Smooth muscle cell (in vitro differentiated cells): ENCODE data around the gene CCDC177. TPM values are rescaled to one million over a fixed set of nuclear protein-coding genes. Genes with fewer than 3 reads are reported as not detected.
A peak's percentile ranks its signal among the peaks of the same experiment; 100 is the strongest.

Experiments
- DNase-seq: peaks from one replicate; lab custom pipeline; 2025; ENCODE audit not compliant: unreplicated experiment; lab: John Stamatoyannopoulos, UW
- H2AFZ ChIP-seq: fragments of 200-600 bp; sonication (generic); 2 replicates; pipeline ENCODE4 v1.6.0; 2016; ENCODE audit warnings: antibody characterized with exemption, low read depth, mild to moderate bottlenecking
- H3F3A ChIP-seq: fragments of 200-600 bp; sonication (generic); 2 replicates; pipeline ENCODE4 v1.6.0; 2017; ENCODE audit warnings: antibody characterized with exemption, low read depth
- H3K27ac ChIP-seq: fragments of 200-600 bp; sonication (generic); 2 replicates; pipeline ENCODE4 v1.5.1; 2016; ENCODE audit warnings: low read depth, mild to moderate bottlenecking
- H3K27me3 ChIP-seq: fragments of 200-600 bp; sonication (generic); 2 replicates; pipeline ENCODE4 v1.6.1; 2016; ENCODE audit warnings: low read depth, mild to moderate bottlenecking
- H3K36me3 ChIP-seq: fragments of 200-600 bp; sonication (generic); 2 replicates; pipeline ENCODE4 v1.5.1; 2016; ENCODE audit warnings: low read depth
- H3K4me1 ChIP-seq: fragments of 200-600 bp; sonication (generic); 2 replicates; pipeline ENCODE4 v1.5.1; 2016; ENCODE audit warnings: low read depth
- H3K4me2 ChIP-seq: fragments of 200-600 bp; sonication (generic); 2 replicates; pipeline ENCODE4 v1.6.0; 2016; ENCODE audit warnings: mild to moderate bottlenecking
- H3K4me3 ChIP-seq: fragments of 200-600 bp; sonication (generic); 2 replicates; pipeline ENCODE4 v1.5.1; 2016; ENCODE audit warnings: mild to moderate bottlenecking
- H3K79me2 ChIP-seq: fragments of 200-600 bp; sonication (generic); 2 replicates; pipeline ENCODE4 v1.6.0; 2016; ENCODE audit warnings: low read depth, mild to moderate bottlenecking
- H3K9ac ChIP-seq: fragments of 200-600 bp; sonication (generic); 2 replicates; pipeline ENCODE4 v1.6.0; 2016; ENCODE audit warnings: low read depth
- H3K9me3 ChIP-seq: fragments of 200-600 bp; sonication (generic); replicated peaks from 2 replicates; pipeline ENCODE4 v1.5.1; 2016; ENCODE audit warnings: low read depth
- H4K20me1 ChIP-seq: fragments of 200-600 bp; sonication (generic); 2 replicates; pipeline ENCODE4 v1.6.0; 2016; ENCODE audit warnings: low read depth
- WGBS: methylation state at CpG from one replicate; pipeline ENCODE4 v1.1.7; 2016; ENCODE audit warnings: low lambda C conversion rate; 5-methylcytosine and 5-hydroxymethylcytosine counted together
- polyA plus RNA-seq: library from polyadenylated mRNA; unstranded; fragments of >200 nt; fragmentation: Nextera tagmentation; extraction: Ambion mirVana; gene quantifications from 2 replicates; pipeline ENCODE4 v1.2.1, GENCODE V29; 2016
- total RNA-seq: library from RNA; depleted of rRNA; stranded (reverse); fragments of >200 nt; gene quantifications from 2 replicates; pipeline ENCODE4 v1.2.3, GENCODE V29; 2014
- TF ChIP-seq, protein P1 (sequence below): fragments of 200-600 bp; sonication (generic); IDR thresholded peaks from 2 replicates; pipeline ENCODE4 v1.5.1; 2017; ENCODE audit warnings: borderline replicate concordance, mild to moderate bottlenecking, antibody characterized with exemption; ENCODE audit not compliant: insufficient read depth, poor library complexity, severe bottlenecking

The CCDC177 gene
- total and polyA plus RNA-seq, 2 experiments from 2014 or later: not detected

DNA sequence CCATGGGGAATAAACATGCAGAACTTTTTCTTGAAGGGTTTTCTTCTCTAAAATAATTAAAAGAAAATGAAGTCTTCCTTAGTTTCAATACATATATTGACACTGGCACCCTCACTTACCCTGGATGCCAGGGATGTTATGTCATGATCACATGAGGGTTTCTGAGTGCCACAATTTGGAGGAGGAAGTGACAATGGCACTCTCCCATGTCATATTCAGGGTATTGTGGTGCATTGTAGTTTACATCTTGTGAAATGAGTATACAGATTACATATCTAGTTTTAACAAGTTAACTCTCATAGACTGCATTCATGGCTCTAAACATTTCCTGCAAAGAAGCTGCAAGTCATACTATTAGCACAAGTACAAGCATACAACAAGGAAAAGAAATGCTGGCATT lies 37.7 kb downstream of the CCDC177 start:
- Histone ChIP-seq H3K9me3 (no peaks in the 10 kb centered on the region), H3K9ac (no peak overlapping the region), H4K20me1 (no peaks in the 10 kb centered on the region), H2AFZ (no peak overlapping the region), H3K27ac (no peak overlapping the region), H3F3A (no peaks in the 10 kb centered on the region), H3K27me3 (peaks cover 8% of the 10 kb centered on the region), H3K79me2 (no peaks in the 10 kb centered on the region), H3K4me1 (no peaks in the 10 kb centered on the region), H3K4me3 (no peak overlapping the region), H3K36me3 (no peaks in the 10 kb centered on the region), H3K4me2 (no peak overlapping the region)
- TF ChIP-seq, protein P1, sequence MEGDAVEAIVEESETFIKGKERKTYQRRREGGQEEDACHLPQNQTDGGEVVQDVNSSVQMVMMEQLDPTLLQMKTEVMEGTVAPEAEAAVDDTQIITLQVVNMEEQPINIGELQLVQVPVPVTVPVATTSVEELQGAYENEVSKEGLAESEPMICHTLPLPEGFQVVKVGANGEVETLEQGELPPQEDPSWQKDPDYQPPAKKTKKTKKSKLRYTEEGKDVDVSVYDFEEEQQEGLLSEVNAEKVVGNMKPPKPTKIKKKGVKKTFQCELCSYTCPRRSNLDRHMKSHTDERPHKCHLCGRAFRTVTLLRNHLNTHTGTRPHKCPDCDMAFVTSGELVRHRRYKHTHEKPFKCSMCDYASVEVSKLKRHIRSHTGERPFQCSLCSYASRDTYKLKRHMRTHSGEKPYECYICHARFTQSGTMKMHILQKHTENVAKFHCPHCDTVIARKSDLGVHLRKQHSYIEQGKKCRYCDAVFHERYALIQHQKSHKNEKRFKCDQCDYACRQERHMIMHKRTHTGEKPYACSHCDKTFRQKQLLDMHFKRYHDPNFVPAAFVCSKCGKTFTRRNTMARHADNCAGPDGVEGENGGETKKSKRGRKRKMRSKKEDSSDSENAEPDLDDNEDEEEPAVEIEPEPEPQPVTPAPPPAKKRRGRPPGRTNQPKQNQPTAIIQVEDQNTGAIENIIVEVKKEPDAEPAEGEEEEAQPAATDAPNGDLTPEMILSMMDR: no peak
- DNase-seq: no peak

DNA sequence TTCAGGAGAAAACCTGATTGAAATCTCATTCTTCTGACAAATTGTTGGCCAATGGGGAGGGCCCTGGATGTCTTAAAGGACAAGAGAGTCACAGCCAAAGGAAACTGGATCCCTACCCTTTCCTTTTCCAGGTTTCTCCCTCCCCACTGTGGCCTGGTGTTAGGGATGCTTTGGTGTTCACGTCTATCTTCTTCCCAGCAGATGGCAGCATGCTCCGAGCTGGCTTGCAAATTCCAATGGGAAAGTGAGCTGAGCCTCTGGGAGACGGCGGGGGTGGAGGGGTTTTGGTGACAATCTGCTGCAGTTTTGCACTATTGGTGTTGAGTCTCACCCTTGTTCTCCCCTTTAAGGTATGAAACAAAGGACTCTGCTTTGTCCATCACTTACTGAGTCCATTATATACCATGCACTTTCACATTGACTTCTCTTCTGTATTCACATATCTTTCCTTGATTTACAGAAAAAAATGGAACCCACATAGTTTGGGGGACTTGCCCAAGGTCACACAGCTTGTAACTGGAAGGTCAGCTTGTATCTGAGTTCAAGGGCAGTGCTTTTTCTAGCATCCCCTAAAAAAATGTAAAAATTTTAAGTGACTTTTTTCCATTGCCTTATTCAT lies 39.3 kb downstream of the CCDC177 start:
- H3K4me2 ChIP-seq: no peak overlapping the region
- no peak overlapping the region for H3K4me3 ChIP-seq
- no peaks in the 10 kb centered on the region for H3K4me1 ChIP-seq
- no peak overlapping the region for H3K9ac ChIP-seq
- H3K27me3 ChIP-seq: peaks cover 12% of the 10 kb centered on the region
- 7% methylated on average over 4 of the region's 4 CpGs for WGBS
- H3K36me3 ChIP-seq: no peaks in the 10 kb centered on the region
- no peak for DNase-seq
- no peaks in the 10 kb centered on the region for H4K20me1 ChIP-seq
- no peak overlapping the region for H3K27ac ChIP-seq
- TF ChIP-seq, protein P1: peak; percentile 58
- no peaks in the 10 kb centered on the region for H3K79me2 ChIP-seq
- no peaks in the 10 kb centered on the region for H3K9me3 ChIP-seq
- H3F3A ChIP-seq: no peaks in the 10 kb centered on the region
- H2AFZ ChIP-seq: no peak overlapping the region

- TF ChIP-seq, protein P1: no peak
- no peaks in the 10 kb centered on the region for H3K36me3 ChIP-seq
- peaks cover 12% of the 10 kb centered on the region for H3K27me3 ChIP-seq
- H2AFZ ChIP-seq: no peak overlapping the region
- H3K9ac ChIP-seq: no peak overlapping the region
- no peak overlapping the region for H3K4me2 ChIP-seq
- DNase-seq: no peak
- H3K27ac ChIP-seq: no peak overlapping the region
- no peaks in the 10 kb centered on the region for H3K79me2 ChIP-seq
- H3K9me3 ChIP-seq: no peaks in the 10 kb centered on the region
- no peaks in the 10 kb centered on the region for H4K20me1 ChIP-seq
- H3K4me1 ChIP-seq: no peaks in the 10 kb centered on the region
- WGBS: 53% methylated on average over 3 of the region's 3 CpGs
- no peak overlapping the region for H3K4me3 ChIP-seq
- H3F3A ChIP-seq: no peaks in the 10 kb centered on the region
Observed at GRCh38 chr14:69532561-69533340, 41.9 kb downstream of the CCDC177 start.
